ENCODE data around the gene IFNGR2. TPM values are rescaled to one million over a fixed set of nuclear protein-coding genes. Genes with fewer than 3 reads are reported as not detected.

IFNGR2 gene
- polyA plus RNA-seq, 2 of the 4 experiments (the other 2 are of a cell fraction) = 24.2 to 47.2 TPM

GRCh38 chr21:33425825-33426224 is 22.6 kb downstream of the IFNGR2 start:
- TF ChIP-seq KDM1A (IDR thresholded peaks at IDR 0.05; ENCODE audit: low read depth) (no peak), EP300 (IDR thresholded peaks at IDR 0.05) (no peak)
- TF ChIP-seq, protein P1, sequence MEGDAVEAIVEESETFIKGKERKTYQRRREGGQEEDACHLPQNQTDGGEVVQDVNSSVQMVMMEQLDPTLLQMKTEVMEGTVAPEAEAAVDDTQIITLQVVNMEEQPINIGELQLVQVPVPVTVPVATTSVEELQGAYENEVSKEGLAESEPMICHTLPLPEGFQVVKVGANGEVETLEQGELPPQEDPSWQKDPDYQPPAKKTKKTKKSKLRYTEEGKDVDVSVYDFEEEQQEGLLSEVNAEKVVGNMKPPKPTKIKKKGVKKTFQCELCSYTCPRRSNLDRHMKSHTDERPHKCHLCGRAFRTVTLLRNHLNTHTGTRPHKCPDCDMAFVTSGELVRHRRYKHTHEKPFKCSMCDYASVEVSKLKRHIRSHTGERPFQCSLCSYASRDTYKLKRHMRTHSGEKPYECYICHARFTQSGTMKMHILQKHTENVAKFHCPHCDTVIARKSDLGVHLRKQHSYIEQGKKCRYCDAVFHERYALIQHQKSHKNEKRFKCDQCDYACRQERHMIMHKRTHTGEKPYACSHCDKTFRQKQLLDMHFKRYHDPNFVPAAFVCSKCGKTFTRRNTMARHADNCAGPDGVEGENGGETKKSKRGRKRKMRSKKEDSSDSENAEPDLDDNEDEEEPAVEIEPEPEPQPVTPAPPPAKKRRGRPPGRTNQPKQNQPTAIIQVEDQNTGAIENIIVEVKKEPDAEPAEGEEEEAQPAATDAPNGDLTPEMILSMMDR (IDR thresholded peaks at IDR 0.05) = no peak
- DNase-seq (ENCODE audit: low read depth in 1 of 2, low spot score in 1 of 2) = no peak
- Histone ChIP-seq H3K9me3 (no peaks in the 10 kb centered on the region), H3K27ac (no peak overlapping the region), H3K4me2 (no peak overlapping the region), H3K4me3 (no peak overlapping the region), H3K4me1 (peaks cover 20% of the 10 kb centered on the region; the same call in 2 of the 3 replicates)
- CTCF ChIA-PET = interaction anchor here (0.7 kb wide), 1 partner anchor 19 kb away, joined by 4 read pairs; no protein-coding TSS in a partner anchor
- POLR2A ChIA-PET = no interaction called here
- 65% methylated on average over 3 of the region's 3 CpGs for WGBS (ENCODE audit: missing lambda C conversion rate)
- FAIRE-seq = no peak
- no peak for ATAC-seq

DNA sequence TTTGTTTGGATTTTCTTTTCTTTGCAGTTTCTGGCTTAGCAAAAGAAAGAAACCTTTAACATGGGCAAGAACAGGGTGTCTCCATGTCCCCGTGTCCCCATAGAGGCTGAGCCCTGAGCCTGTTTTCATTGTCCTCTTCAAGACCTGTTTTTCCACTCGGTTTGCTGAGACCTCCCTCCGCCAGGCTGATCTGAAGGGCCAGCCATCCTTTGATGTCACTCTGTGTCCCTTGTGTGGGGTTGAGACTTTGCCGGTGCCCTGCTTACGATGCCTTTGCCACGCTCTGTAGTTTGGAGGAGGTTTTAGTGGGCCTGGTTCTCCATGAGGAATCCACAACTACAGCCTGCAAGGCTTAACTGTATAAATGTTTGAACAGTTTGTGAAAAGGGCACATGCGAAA is 23.8 kb downstream of the IFNGR2 start:
- no peak overlapping the region for H3K27ac ChIP-seq
- H3K4me3 ChIP-seq = no peak overlapping the region
- CTCF ChIA-PET = interaction anchor here (0.7 to 3.7 kb wide), 4 partner anchors 18 to 66 kb away, joined by 3 to 13 read pairs (median 3); partner anchors contain the start of gene IFNGR2
- no peak overlapping the region for H3K4me2 ChIP-seq
- H3K9me3 ChIP-seq = no peaks in the 10 kb centered on the region
- TF ChIP-seq BHLHE40 (IDR thresholded peaks at IDR 0.05; ENCODE audit: low read depth, low read length) (no peak), EHMT2 (IDR thresholded peaks at IDR 0.05; ENCODE audit: low read depth) (no peak), EP300 (IDR thresholded peaks at IDR 0.05) (no peak), ZSCAN20 (CRISPR knock-in tag; IDR thresholded peaks at IDR 0.05) (no peak), NPAS2 (CRISPR knock-in tag; IDR thresholded peaks at IDR 0.05; ENCODE audit: borderline replicate concordance) (no peak), ESRRA (IDR thresholded peaks at IDR 0.05; ENCODE audit: borderline replicate concordance, low read length) (no peak), ELK1 (IDR thresholded peaks at IDR 0.05; ENCODE audit: low read depth, low read length) (no peak), RCOR1 (IDR thresholded peaks at IDR 0.05; ENCODE audit: low read depth, low read length) (no peak), JUNB (IDR thresholded peaks at IDR 0.05) (no peak), MAFK (IDR thresholded peaks at IDR 0.05; ENCODE audit: partially characterized antibody) (no peak), PHF8 (IDR thresholded peaks at IDR 0.05; ENCODE audit: borderline replicate concordance, low read depth) (no peak), HEYL (CRISPR knock-in tag; IDR thresholded peaks at IDR 0.05) (no peak), TP53 (CRISPR knock-in tag; IDR thresholded peaks at IDR 0.05) (no peak), ZC3H11A (IDR thresholded peaks at IDR 0.05) (no peak), FOSL2 (IDR thresholded peaks at IDR 0.05) (no peak), FOSL2 (CRISPR knock-in tag; IDR thresholded peaks at IDR 0.05) (no peak), JUN (IDR thresholded peaks at IDR 0.05) (no peak), TFCP2L1 (CRISPR knock-in tag; IDR thresholded peaks at IDR 0.05) (no peak)
- TF ChIP-seq, protein P2, sequence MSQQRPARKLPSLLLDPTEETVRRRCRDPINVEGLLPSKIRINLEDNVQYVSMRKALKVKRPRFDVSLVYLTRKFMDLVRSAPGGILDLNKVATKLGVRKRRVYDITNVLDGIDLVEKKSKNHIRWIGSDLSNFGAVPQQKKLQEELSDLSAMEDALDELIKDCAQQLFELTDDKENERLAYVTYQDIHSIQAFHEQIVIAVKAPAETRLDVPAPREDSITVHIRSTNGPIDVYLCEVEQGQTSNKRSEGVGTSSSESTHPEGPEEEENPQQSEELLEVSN (IDR thresholded peaks at IDR 0.05; ENCODE audit: borderline replicate concordance, low read depth) = no peak
- TF ChIP-seq, protein P3, sequence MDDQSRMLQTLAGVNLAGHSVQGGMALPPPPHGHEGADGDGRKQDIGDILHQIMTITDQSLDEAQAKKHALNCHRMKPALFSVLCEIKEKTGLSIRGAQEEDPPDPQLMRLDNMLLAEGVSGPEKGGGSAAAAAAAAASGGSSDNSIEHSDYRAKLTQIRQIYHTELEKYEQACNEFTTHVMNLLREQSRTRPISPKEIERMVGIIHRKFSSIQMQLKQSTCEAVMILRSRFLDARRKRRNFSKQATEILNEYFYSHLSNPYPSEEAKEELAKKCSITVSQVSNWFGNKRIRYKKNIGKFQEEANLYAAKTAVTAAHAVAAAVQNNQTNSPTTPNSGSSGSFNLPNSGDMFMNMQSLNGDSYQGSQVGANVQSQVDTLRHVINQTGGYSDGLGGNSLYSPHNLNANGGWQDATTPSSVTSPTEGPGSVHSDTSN (IDR thresholded peaks at IDR 0.05) = no peak
- FAIRE-seq (no peak), DNase-seq (ENCODE audit: low read depth in 1 of 2, low spot score in 1 of 2) (no peak), ATAC-seq (no peak)
- POLR2A ChIA-PET = no interaction called here
- H3K4me1 ChIP-seq = peaks cover 15% of the 10 kb centered on the region; the same call in 2 of the 3 replicates
- WGBS (ENCODE audit: missing lambda C conversion rate) = 88% methylated on average over 4 of the region's 7 CpGs
